GM18951 (cell line): ENCODE results near the gene SNAPC1.

Experiments
- POLR2A ChIP-seq: IDR thresholded peaks from 4 replicates; pipeline ENCODE4 v1.6.1; 2011; ENCODE audit warnings: mild to moderate bottlenecking; ENCODE audit not compliant: insufficient read length, insufficient read depth; ENCODE audit errors: extremely low read depth
- in situ Hi-C: fragments of 300-500 bp; cut with MboI; formaldehyde crosslinking; loops from one replicate; pipeline ENCODE4 v1.12.0; 2022; ENCODE audit warnings: low sequenced_read_pairs, mixed read lengths, inconsistent platforms; ENCODE audit not compliant: unreplicated experiment

The SNAPC1 gene

DNA sequence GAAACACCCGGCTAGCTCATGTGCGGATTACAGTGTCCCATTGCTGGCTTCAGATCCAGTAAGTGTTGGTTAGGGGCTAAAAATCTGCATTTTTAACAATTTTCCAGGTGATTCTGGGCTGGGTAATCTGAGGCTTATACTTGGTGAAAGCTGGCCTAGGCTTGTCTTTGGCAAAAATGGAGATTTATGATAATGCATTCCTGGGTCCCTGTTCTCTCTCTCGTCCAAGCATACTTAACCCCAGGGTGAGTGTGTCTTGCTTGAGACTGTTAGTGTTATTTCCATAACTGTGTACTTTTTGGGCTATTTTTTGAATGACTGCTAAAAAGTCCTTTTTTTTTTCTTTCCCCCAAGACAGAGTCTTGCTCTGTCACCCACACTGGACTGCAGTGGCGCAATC is 43.2 kb downstream of the SNAPC1 start:
- in situ Hi-C loops: no loop called here
- TF ChIP-seq POLR2A: no peak

DNA sequence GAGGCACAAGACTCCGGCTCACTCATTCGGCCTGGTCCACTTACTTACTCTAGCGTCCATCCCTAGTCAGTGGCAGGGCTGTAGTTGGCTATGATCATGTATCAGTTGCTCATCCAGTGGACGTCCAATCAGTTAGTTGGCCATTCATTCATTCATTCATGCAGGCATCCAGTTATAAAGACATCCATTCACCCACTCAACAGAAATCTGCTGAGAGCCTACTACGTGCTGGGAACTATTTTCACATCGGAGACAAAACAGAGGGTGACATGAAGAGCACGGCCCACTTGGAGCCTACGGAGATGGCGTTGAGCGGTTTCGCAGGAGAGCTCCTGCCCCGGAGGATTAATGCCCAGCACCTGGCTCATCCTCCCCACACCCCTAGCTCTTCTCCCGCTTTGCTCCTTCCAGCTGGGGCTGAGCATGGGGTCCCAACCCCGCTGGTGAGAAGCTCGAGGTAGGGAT is 49.7 kb downstream of the SNAPC1 start:
- in situ Hi-C loops: no loop called here
- no peak for TF ChIP-seq POLR2A

DNA sequence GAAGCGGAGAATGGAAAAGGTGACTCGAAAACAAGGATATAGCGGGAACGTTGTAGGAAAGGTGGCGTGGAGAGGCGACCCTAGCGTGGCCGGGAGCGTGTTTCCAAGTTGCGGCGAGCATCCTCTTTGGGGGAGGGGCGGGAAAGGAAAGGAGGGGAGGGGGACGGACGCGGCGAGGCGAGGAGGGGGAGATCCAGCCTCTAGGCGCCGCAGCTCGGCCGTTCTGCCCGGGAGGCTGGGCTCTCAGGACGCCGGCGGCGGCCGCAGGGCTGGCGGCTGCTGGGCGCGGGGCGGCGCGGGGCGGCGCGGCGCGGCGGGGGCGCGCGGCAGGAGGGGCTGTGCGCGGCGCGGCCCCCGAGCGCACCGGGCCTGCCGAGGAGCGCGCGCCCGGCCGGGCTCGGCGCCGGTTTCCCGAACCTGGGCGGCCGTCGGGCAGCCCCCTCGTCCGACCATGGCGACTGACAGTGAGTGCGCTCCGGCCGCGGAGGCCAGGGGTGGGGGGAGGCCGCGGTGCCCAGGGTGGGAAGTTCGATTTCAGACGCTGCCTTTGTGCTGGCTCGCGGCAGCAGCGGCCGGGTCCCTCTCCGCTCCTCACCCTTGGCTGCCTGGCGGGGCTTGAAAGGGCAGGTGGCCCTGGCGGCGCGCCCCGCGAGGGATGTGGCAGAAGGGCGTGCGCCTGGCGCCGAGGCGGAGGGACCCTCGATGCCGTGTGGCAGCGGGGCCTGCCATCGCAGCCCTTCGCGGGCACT is 50.3 kb downstream of the SNAPC1 start, which contains the start of gene SYT16:
TSS of gene SYT16 (plus strand) at position 357 of the 749 bp plus-strand sequence.
- TF ChIP-seq POLR2A: no peak
- in situ Hi-C loops: no loop called here

DNA sequence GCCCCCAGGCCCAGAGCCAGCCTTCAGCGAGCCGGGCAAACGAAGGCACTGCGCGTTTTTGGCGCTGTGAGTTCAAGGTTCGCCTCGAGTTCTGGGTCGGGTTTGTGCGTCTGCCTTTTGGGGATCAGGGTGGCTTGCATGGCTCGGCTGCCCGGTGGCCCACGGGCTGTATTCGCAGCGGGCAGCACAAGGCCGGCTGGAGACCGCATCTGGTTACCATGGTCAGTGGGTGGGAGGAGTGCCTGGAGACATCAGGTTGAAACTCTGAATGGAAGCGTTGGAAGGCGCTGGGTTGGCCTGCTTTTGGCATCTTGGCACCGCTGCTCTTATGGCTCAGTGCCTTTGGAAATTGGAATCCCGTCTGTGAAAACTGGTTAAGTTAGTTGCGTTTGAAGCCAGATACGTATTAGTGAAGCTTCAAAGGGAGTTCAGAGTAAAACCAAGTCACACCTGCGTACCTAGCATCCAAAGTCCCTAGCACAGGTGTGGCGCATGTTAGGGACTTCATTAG is 50.9 kb downstream of the SNAPC1 start:
- in situ Hi-C loops: no loop called here
- no peak for TF ChIP-seq POLR2A

DNA sequence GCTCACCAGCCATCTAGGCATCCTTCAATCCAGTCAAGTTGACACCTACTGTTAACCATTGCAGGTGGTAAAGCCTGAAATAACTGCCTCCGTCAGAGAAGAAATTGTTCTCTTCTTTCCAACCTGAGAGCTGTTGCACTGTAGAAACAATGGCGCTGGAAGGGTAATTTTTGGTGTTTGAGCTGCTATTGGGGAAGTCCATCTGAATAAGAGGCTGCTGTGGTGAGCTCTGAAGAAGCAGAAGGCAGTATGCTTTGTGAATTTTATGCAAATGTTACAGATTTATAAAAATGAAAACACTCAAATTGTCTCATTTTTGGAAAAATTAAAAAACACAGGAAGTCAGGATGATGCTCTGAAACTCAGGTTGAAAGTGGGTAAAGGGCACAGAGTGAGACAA is 60.2 kb downstream of the SNAPC1 start:
- in situ Hi-C loops: no loop called here

DNA sequence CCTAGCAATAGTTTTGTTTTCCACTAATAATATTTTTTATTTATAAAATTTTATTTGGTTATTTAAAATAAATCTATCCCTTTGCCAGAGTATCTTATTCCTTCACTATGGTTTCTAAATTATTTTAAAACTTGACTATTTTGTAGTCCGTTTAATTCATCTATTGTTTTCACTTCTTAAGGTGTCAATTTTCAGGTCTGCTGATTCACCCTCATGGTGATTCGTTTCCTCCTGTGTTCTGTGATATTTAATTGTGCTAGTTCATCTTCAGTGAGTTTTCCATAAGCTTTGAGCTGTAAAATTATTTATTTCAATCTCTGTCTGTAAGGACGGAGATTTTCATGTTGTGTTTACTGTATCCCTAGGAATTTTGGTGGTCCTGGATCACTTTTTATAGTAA is 70.6 kb downstream of the SNAPC1 start:
- in situ Hi-C loops: no loop called here

More for the DNA sequence above, 60.2 kb downstream of the SNAPC1 start:
- TF ChIP-seq POLR2A: no peak

DNA sequence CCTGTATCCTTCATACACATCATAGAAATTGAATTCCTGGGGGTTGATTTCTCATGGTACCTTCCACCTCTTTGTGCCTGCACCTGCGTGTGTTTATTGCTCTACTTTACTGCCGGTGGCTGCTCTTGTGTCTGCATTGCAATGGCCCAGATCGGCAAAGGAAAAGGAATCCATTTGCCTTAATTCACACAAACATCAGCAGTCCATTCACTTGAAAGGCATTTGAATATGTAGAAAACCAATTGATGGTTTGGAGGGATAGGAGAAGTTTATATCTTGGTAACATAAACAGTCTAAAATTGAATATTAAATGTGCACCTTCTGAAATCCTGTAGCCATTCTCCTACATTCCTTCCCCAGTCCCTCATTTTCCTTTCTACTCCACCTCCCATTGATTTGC is 74.0 kb downstream of the SNAPC1 start:
- in situ Hi-C loops: loop anchor here (5.0 kb wide), 1 partner anchor 374 kb away; no protein-coding TSS in a partner anchor
- no peak for TF ChIP-seq POLR2A

More for the DNA sequence above, 70.6 kb downstream of the SNAPC1 start:
- TF ChIP-seq POLR2A: no peak

DNA sequence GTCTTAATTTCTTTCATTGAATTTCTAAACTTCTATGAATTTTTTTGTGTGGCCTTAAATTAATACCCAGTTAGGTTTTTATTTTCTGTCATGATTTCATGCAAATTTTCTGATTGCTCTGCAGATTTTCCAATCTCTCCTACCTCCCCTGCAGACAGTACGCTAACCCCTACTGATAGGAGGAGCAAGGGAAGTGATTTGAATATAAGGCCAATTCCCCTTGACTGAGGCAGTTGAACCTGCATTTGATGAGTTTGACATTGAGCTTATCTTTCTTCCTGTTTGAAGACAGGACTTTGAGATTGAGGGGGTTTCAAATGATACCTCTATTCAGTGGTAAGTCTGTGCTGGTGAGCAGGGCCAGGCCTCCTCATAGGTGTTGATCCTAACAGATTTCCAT is 74.6 kb downstream of the SNAPC1 start:
- in situ Hi-C loops: loop anchor here (5.0 kb wide), 1 partner anchor 375 kb away; no protein-coding TSS in a partner anchor
- no peak for TF ChIP-seq POLR2A

DNA sequence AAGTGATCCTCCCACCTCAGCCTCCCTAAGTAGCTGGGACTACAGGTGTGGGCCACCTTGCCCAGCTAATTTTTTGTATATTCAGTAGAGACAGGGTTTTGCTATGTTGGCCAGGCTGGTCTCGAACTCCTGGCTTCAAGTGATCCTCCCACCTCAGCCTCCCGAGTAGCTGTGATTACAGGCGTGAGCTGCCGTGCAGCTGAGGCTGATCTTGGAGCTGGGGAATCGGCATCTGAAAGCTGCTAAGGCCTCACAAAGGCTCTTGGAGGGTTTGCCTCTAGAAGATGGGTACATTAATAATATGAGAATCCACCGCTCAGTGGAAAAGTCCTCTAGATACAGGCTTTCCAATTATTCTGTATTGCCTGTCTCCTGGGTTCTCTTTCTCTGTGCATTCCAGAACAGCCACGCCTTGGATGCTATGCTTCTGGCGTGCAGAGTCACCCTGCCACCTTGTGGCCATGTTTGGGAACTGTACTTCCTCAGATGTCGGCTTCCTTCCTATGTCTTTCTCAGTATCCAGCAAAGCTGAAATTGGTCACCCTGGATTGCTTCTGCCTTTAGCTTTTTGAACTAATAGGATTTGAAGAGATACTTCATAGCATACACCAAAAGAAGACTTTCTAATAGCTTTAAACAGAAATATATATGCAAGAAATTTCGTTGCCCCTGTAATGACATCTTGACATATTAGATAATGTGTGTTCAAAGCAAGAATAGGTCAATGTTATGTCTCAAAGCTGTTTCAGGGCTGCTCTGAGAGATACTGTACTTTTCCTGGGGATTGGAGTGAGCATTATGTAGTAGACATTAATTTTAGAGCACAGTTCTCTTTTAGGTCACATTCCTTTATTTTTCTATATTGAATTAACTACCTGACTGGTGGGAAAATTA is 75.4 kb downstream of the SNAPC1 start:
- no peak for TF ChIP-seq POLR2A
- in situ Hi-C loops: loop anchor here (5.0 kb wide), 1 partner anchor 375 kb away; no protein-coding TSS in a partner anchor

DNA sequence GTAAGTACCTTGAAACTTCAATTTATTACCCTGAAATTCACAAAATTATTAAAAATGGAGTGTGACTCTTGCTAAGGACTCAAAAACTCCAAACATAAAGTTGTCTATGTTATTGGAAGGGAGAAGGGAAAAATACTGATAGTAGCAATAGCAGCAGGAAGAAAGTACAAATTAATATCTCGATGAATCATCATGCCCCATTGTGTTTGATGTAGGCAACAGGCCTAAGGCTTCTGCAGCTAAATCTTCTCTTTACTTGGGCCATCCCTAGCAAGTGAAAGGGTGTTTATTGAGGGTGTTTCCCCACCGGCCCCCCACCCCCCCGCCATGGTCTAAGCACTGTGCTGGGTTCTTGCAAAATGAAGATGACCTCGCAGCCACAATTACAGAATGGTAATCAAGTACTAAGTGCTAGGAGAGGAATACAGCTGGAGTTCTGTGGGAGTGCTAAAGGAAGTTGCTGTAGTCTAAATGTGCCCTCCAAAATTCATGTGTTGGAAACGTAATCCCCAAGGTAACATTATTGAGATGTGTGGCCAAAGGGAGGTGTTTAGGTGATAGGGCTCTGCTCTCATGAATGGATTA is 76.5 kb downstream of the SNAPC1 start:
- TF ChIP-seq POLR2A: no peak
- in situ Hi-C loops: loop anchor here (5.0 kb wide), 1 partner anchor 376 kb away; no protein-coding TSS in a partner anchor

DNA sequence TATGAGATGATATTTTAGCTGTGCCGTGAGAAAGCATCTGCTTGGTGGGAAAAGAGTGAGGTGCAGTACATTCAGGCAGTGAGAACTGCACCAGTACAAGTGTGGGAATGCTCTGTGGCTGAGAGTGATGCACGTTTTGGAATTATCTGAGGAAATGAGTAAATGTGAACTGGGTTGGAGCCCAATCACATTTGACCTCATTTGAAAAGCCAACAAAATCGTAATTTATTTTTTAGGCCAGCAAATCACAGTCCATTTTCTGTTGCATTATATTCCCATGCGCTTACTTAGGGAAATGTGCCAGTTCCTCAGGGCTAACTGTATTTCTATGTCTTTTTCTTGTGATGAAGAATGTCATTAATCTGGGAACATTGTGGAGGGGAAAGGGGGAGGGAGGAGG is 77.3 kb downstream of the SNAPC1 start:
- TF ChIP-seq POLR2A: no peak
- in situ Hi-C loops: loop anchor here (5.0 kb wide), 1 partner anchor 377 kb away; no protein-coding TSS in a partner anchor

DNA sequence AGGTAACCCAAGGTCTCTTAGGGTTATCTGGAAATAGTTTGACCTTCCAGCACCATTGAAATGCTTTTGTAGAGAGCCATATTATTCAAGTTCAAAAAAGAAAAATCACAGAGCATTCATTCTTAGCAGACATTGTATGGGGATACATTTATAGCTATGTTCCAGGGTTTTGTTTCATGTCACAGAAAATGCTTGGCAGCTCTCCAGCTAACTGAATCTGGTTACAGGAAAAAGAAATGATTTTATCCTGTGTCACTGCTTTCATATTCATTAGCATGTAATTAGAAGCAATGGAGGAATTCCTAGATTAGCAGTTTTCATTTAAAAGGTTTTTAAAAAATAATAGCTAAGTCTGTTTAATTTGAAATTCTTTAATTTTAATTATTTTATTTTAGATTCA is 78.9 kb downstream of the SNAPC1 start:
- in situ Hi-C loops: no loop called here
- TF ChIP-seq POLR2A: no peak
